ENCODE results near the gene DPP10.

- TF ChIP-seq ATF3 (CRISPR knock-in tag; IDR thresholded peaks at IDR 0.05) (no peak), CTCF (CRISPR knock-in tag; IDR thresholded peaks at IDR 0.05) (no peak), CEBPG (CRISPR knock-in tag; IDR thresholded peaks at IDR 0.05) (no peak), FOXM1 (CRISPR knock-in tag; IDR thresholded peaks at IDR 0.05) (no peak), ZNF484 (CRISPR knock-in tag; IDR thresholded peaks at IDR 0.05; ENCODE audit: borderline replicate concordance, low read depth) (no peak), PHB2 (IDR thresholded peaks at IDR 0.05; ENCODE audit: partially characterized antibody) (no peak), KDM1A (CRISPR knock-in tag; IDR thresholded peaks at IDR 0.05) (no peak), MED8 (CRISPR knock-in tag; IDR thresholded peaks at IDR 0.05; ENCODE audit: insufficient replicate concordance) (no peak), ZNF644 (CRISPR knock-in tag; IDR thresholded peaks at IDR 0.05; ENCODE audit: low read depth) (no peak), MIXL1 (CRISPR knock-in tag; IDR thresholded peaks at IDR 0.05) (no peak), POLR2A (IDR thresholded peaks at IDR 0.05; ENCODE audit: insufficient read depth in 1 of 2, low read depth in 2 of 2, low read length in 2 of 2) (no peak), BRF2 (CRISPR knock-in tag; IDR thresholded peaks at IDR 0.05) (no peak), KDM5A (IDR thresholded peaks at IDR 0.05; ENCODE audit: borderline replicate concordance, low read length) (no peak), MXI1 (IDR thresholded peaks at IDR 0.05; ENCODE audit: borderline replicate concordance, low read depth, low read length) (no peak)
Measured at GRCh38 chr2:115386465-115386864, 944.0 kb downstream of the DPP10 start.

All from HepG2 (cell line).